SK-N-SH (cell line): Measurements from ENCODE around the gene CHD6. TPM values are rescaled to one million over a fixed set of nuclear protein-coding genes. Genes with fewer than 3 reads are reported as not detected.

Source experiments
- CTCF ChIA-PET: fragments of 300-600, 350-600 bp; formaldehyde crosslinking; extraction: SDS; loops from one replicate; lab custom pipeline; 2021; lab: Yijun Ruan, JAX
- POLR2A ChIA-PET: fragments of 350-600 bp; sonication (Branson Sonifier 250); formaldehyde crosslinking; extraction: SDS; loops from one replicate; lab custom pipeline; 2020; ENCODE audit warnings: antibody characterized with exemption, inconsistent platforms; lab: Yijun Ruan, JAX
- DNase-seq: peaks from one replicate; pipeline ENCODE4 v3.0.0; 2012
- H2AFZ ChIP-seq: fragments of 200-600 bp; sonication (generic); 2 replicates; pipeline ENCODE4 v1.8.1; 2016; ENCODE audit warnings: antibody characterized with exemption, mild to moderate bottlenecking, low read depth
- H3F3A ChIP-seq: fragments of 200-600 bp; sonication (generic); replicated peaks from 2 replicates; pipeline ENCODE3; 2016; ENCODE audit warnings: antibody characterized with exemption, mild to moderate bottlenecking; ENCODE audit not compliant: insufficient read depth
- H3K27ac ChIP-seq, 2 experiments: fragments of 200-500 bp in 1 of 2; fragments of 200-600 bp in 1 of 2; sonication (Bioruptor generic) in 1 of 2; sonication (generic), shearing (Covaris generic) in 1 of 2; 2 replicates each; pipeline versions ENCODE4 v1.5.1 to v1.6.1; 2014 to 2016; ENCODE audit warnings: low read depth in 2 of 2, inconsistent platforms in 1 of 2, low read length in 1 of 2, mild to moderate bottlenecking in 1 of 2, mixed read lengths in 1 of 2
- H3K27me3 ChIP-seq: fragments of 200-600 bp; sonication (generic), shearing (Covaris generic); 2 replicates; pipeline ENCODE4 v1.6.1; 2016; ENCODE audit warnings: mixed run types; ENCODE audit not compliant: insufficient read depth
- H3K36me3 ChIP-seq, 2 experiments: fragments of 200-500 bp in 1 of 2; fragments of 200-600 bp in 1 of 2; sonication (Bioruptor generic) in 1 of 2; sonication (generic) in 1 of 2; replicated peaks in 1 of 2; 2 replicates each; pipeline versions ENCODE3 to v1.5.1; 2014 to 2016; ENCODE audit warnings: low read length in 1 of 2, mild to moderate bottlenecking in 1 of 2; ENCODE audit not compliant: insufficient read depth in 2 of 2, control insufficient read depth in 1 of 2
- H3K4me1 ChIP-seq, 2 experiments: fragments of 200-500 bp in 1 of 2; fragments of 200-600 bp in 1 of 2; sonication (Bioruptor generic) in 1 of 2; sonication (generic), shearing (Covaris generic) in 1 of 2; 2 replicates each; pipeline versions ENCODE4 v1.5.1 to v1.6.1; 2014 to 2016; ENCODE audit warnings: low read depth in 1 of 2, low read length in 1 of 2, mixed run types in 1 of 2; ENCODE audit not compliant: insufficient read depth in 2 of 2, control insufficient read depth in 1 of 2
- H3K4me2 ChIP-seq: fragments of 200-600 bp; sonication (generic), shearing (Covaris generic); 2 replicates; pipeline ENCODE4 v1.6.1; 2017; ENCODE audit warnings: mixed run types
- H3K4me3 ChIP-seq, 2 experiments: fragments of 200-500 bp in 1 of 2; fragments of 200-600 bp in 1 of 2; sonication (Bioruptor generic) in 1 of 2; sonication (generic), shearing (Covaris generic) in 1 of 2; 2 replicates each; pipeline versions ENCODE4 v1.5.1 to v1.8.1; 2014 to 2016; ENCODE audit warnings: low read depth in 2 of 2, inconsistent platforms in 1 of 2, low read length in 1 of 2, mild to moderate bottlenecking in 1 of 2, mixed read lengths in 1 of 2, moderate library complexity in 1 of 2
- H3K79me2 ChIP-seq: fragments of 200-600 bp; sonication (generic); 2 replicates; pipeline ENCODE4 v1.8.1; 2017; ENCODE audit warnings: mild to moderate bottlenecking; ENCODE audit not compliant: insufficient read depth
- H3K9ac ChIP-seq: fragments of 200-600 bp; sonication (generic); 2 replicates; pipeline ENCODE4 v1.6.1; 2017; ENCODE audit warnings: mixed run types
- H3K9me2 ChIP-seq: fragments of 200-600 bp; sonication (generic); 2 replicates; pipeline ENCODE4 v1.6.1; 2017; ENCODE audit warnings: mixed run types
- H3K9me3 ChIP-seq: fragments of 200-600 bp; sonication (generic); 2 replicates; pipeline ENCODE4 v1.6.1; 2017; ENCODE audit warnings: mixed run types, mild to moderate bottlenecking, moderate library complexity
- H4K20me1 ChIP-seq: fragments of 200-600 bp; sonication (generic); 2 replicates; pipeline ENCODE4 v1.6.1; 2017; ENCODE audit warnings: mild to moderate bottlenecking, mixed run types; ENCODE audit not compliant: insufficient read depth
- EP300 ChIP-seq, 2 experiments: IDR thresholded peaks; 2 replicates each; pipeline versions ENCODE4 v1.4.0 to v1.6.1; 2012; ENCODE audit warnings: borderline replicate concordance in 1 of 2, low read depth in 1 of 2, low read length in 1 of 2
- EZH2phosphoT487 ChIP-seq: fragments of 200-600 bp; sonication (generic); IDR thresholded peaks from 2 replicates; pipeline ENCODE4 v1.6.1; 2017; ENCODE audit warnings: low read depth, mixed run types, mild to moderate bottlenecking, antibody characterized with exemption, moderate library complexity, borderline replicate concordance
- FOSL2 ChIP-seq: IDR thresholded peaks from 2 replicates; pipeline ENCODE4 v1.4.0; 2012; ENCODE audit warnings: low read depth, mild to moderate bottlenecking, moderate library complexity, borderline replicate concordance
- FOXJ3 ChIP-seq: sonication (generic); formaldehyde crosslinking; IDR thresholded peaks from 2 replicates; pipeline ENCODE4 v1.5.1; 2020; ENCODE audit warnings: mild to moderate bottlenecking, missing genetic modification reagents
- FOXM1 ChIP-seq: IDR thresholded peaks from 2 replicates; pipeline ENCODE4 v1.4.0; 2012; ENCODE audit warnings: low read depth, mild to moderate bottlenecking
- GABPA ChIP-seq: IDR thresholded peaks from 2 replicates; pipeline ENCODE4 v1.4.0; 2012; ENCODE audit warnings: low read depth, mild to moderate bottlenecking
- GATA2 ChIP-seq: sonication (generic); formaldehyde crosslinking; IDR thresholded peaks from 2 replicates; pipeline ENCODE4 v1.5.0; 2020; ENCODE audit warnings: mild to moderate bottlenecking, missing genetic modification reagents
- JUND ChIP-seq: IDR thresholded peaks from 2 replicates; pipeline ENCODE4 v1.4.0; 2012
- MEF2A ChIP-seq: IDR thresholded peaks from 2 replicates; pipeline ENCODE4 v1.4.0; 2012; ENCODE audit warnings: low read depth, borderline replicate concordance
- NFIC ChIP-seq: IDR thresholded peaks from 2 replicates; pipeline ENCODE4 v1.4.0; 2012; ENCODE audit warnings: borderline replicate concordance
- NRF1 ChIP-seq: IDR thresholded peaks from 2 replicates; pipeline ENCODE4 v1.6.1; 2012; ENCODE audit warnings: low read depth, mild to moderate bottlenecking, low read length
- POLR2AphosphoS5 ChIP-seq: IDR thresholded peaks from 2 replicates; pipeline ENCODE4 v1.6.1; 2012; ENCODE audit warnings: low read depth, low read length
- RCOR1 ChIP-seq: fragments of 150-350 bp; IDR thresholded peaks from 2 replicates; pipeline ENCODE4 v1.6.1; 2017; ENCODE audit warnings: antibody characterized with exemption, low read length
- RFX5 ChIP-seq: IDR thresholded peaks from 2 replicates; pipeline ENCODE4 v1.6.1; 2012; ENCODE audit warnings: mild to moderate bottlenecking, improper control_type of control experiment, low read length
- RXRA ChIP-seq: IDR thresholded peaks from 2 replicates; pipeline ENCODE4 v1.4.0; 2012; ENCODE audit warnings: low read depth, mild to moderate bottlenecking, borderline replicate concordance
- SMC3 ChIP-seq: IDR thresholded peaks from 2 replicates; pipeline ENCODE4 v1.6.1; 2012; ENCODE audit warnings: low read depth, low read length, improper control_type of control experiment
- TAF1 ChIP-seq: IDR thresholded peaks from 2 replicates; pipeline ENCODE4 v1.6.1; 2012; ENCODE audit warnings: low read depth, mild to moderate bottlenecking, low read length, moderate library complexity, borderline replicate concordance
- WGBS: methylation state at CpG from one replicate; pipeline ENCODE4 v1.1.6; 2017; ENCODE audit warnings: low lambda C conversion rate; 5-methylcytosine and 5-hydroxymethylcytosine counted together
- polyA plus RNA-seq, 3 experiments: library from polyadenylated mRNA; depleted of rRNA; stranded (reverse); fragments of >200 nt; gene quantifications; 2 replicates each; pipeline ENCODE4 v1.2.3, GENCODE V29; 2012
- TF ChIP-seq, protein P1 (sequence below): fragments of 150-350 bp; IDR thresholded peaks from 2 replicates; pipeline ENCODE4 v1.6.1; 2017; ENCODE audit warnings: antibody characterized with exemption, low read length, low read depth, borderline replicate concordance
- TF ChIP-seq, protein P2 (sequence below): IDR thresholded peaks from 2 replicates; pipeline ENCODE4 v1.4.0; 2012; ENCODE audit warnings: low read depth, borderline replicate concordance
- TF ChIP-seq, protein P3 (sequence below): IDR thresholded peaks from 2 replicates; pipeline ENCODE4 v1.4.0; 2012; ENCODE audit warnings: low read depth
- TF ChIP-seq, protein P4 (sequence below): IDR thresholded peaks from 2 replicates; pipeline ENCODE4; 2012

Gene CHD6
- polyA plus RNA-seq, 1 of the 3 experiments (the other 2 are of a cell fraction) = 7.1 TPM

DNA sequence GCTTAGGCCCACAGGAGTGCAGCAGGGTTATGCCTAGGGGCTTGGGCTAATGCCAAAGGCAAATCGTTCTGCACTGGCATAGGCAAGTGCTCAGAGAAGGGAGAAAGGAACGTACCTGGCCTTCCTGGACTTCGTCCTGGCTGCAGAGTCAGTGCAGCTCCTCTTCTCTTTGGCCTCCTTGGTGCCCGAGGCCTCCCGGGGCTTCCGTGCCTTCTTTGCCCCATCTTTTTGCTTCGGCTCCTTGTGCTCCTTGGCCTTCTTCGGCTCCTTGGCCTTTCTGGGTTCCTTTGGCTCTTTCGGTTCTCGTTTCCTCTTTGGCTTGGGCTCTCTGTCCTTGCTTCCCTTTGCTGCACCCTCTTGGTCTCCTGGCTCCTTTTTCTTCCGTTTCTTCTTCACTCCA is 85.2 kb downstream of the CHD6 start (continued):
- TF ChIP-seq, protein P1, sequence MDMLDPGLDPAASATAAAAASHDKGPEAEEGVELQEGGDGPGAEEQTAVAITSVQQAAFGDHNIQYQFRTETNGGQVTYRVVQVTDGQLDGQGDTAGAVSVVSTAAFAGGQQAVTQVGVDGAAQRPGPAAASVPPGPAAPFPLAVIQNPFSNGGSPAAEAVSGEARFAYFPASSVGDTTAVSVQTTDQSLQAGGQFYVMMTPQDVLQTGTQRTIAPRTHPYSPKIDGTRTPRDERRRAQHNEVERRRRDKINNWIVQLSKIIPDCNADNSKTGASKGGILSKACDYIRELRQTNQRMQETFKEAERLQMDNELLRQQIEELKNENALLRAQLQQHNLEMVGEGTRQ = no peak
- TF ChIP-seq FOSL2 (no peak), EP300 (IDR thresholded peaks at IDR 0.05; ENCODE audit: borderline replicate concordance in 1 of 2, low read depth in 1 of 2, low read length in 1 of 2) (no peak), RXRA (no peak), GATA2 (no peak), POLR2AphosphoS5 (no peak)
- TF ChIP-seq, protein P2, sequence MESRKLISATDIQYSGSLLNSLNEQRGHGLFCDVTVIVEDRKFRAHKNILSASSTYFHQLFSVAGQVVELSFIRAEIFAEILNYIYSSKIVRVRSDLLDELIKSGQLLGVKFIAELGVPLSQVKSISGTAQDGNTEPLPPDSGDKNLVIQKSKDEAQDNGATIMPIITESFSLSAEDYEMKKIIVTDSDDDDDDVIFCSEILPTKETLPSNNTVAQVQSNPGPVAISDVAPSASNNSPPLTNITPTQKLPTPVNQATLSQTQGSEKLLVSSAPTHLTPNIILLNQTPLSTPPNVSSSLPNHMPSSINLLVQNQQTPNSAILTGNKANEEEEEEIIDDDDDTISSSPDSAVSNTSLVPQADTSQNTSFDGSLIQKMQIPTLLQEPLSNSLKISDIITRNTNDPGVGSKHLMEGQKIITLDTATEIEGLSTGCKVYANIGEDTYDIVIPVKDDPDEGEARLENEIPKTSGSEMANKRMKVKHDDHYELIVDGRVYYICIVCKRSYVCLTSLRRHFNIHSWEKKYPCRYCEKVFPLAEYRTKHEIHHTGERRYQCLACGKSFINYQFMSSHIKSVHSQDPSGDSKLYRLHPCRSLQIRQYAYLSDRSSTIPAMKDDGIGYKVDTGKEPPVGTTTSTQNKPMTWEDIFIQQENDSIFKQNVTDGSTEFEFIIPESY = no peak

DNA sequence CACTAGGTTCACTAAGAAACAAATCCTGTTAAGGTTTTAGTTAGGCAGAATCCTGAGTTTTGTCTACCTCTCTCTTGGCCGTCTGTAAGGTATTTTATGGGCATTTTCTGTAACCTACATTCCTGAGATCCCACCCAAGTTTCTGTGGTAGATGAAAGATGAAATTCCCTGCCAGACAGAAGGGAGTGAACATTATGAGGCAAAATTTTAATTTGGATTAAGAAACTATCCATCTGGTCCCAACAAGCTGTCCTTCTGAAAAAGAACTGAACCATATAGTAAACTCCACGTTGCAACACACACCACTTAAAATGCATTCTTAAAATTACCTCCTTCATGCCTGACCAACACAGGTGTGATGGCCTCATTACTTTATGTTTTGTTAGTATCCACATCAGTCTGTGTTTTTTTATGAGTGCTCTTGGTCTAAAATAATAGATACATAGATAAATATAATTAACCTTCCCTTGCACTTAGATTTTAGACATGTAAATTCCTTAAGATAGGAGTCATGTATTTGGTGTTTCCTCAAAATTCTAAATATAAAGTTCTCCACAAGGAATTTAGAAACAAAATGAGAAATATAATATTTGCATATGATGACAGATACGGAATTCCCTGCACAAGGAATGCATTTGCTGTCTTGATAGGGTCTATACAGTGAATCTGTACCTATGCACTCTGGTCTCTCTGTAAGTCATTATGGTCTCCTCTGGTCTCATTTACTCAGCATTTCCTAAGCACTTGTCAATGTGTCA is 86.5 kb downstream of the CHD6 start:
- TF ChIP-seq TAF1 = no peak
- no peak for TF ChIP-seq MEF2A
- TF ChIP-seq GABPA = no peak
- no peak for TF ChIP-seq NFIC
- TF ChIP-seq FOXM1 = no peak
- no peak for TF ChIP-seq JUND
- no peak for TF ChIP-seq RCOR1
- TF ChIP-seq, protein P3, sequence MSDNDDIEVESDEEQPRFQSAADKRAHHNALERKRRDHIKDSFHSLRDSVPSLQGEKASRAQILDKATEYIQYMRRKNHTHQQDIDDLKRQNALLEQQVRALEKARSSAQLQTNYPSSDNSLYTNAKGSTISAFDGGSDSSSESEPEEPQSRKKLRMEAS = no peak
- no peak for TF ChIP-seq FOSL2
- TF ChIP-seq EZH2phosphoT487 = no peak
- no peak for TF ChIP-seq SMC3
- TF ChIP-seq NRF1 = no peak
- TF ChIP-seq, protein P4, sequence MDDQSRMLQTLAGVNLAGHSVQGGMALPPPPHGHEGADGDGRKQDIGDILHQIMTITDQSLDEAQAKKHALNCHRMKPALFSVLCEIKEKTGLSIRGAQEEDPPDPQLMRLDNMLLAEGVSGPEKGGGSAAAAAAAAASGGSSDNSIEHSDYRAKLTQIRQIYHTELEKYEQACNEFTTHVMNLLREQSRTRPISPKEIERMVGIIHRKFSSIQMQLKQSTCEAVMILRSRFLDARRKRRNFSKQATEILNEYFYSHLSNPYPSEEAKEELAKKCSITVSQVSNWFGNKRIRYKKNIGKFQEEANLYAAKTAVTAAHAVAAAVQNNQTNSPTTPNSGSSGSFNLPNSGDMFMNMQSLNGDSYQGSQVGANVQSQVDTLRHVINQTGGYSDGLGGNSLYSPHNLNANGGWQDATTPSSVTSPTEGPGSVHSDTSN = no peak
- no peak for TF ChIP-seq POLR2AphosphoS5
- no peak for TF ChIP-seq RFX5
- TF ChIP-seq FOXJ3 (CRISPR knock-in tag) = no peak
- H3K36me3 ChIP-seq = peaks cover 7 to 26% of the 10 kb centered on the region in 2 experiments
- H3K27me3 ChIP-seq = no peaks in the 10 kb centered on the region
- no peak overlapping the region for H3K27ac ChIP-seq
- H3K9me3 ChIP-seq = no peaks in the 10 kb centered on the region
- no peak overlapping the region for H3K4me2 ChIP-seq
- no peaks in the 10 kb centered on the region for H3F3A ChIP-seq
- H3K79me2 ChIP-seq = peaks cover 14% of the 10 kb centered on the region
- peaks cover 0 to 4% of the 10 kb centered on the region in 2 experiments; a peak in 1 of 4 replicates for H3K4me1 ChIP-seq
- ChIA-PET CTCF (interaction anchor here (1.3 kb wide), 1 partner anchor 9 kb away, joined by 3 read pairs; no protein-coding TSS in a partner anchor), POLR2A (interaction anchor here (0.5 kb wide), 1 partner anchor 22 kb away, joined by 3 read pairs; no protein-coding TSS in a partner anchor)
- no peaks in the 10 kb centered on the region for H3K9me2 ChIP-seq
- 89% methylated on average over 3 of the region's 3 CpGs for WGBS
- H3K4me3 ChIP-seq = no peak overlapping the region
- no peak overlapping the region for H3K9ac ChIP-seq
- peaks cover 8% of the 10 kb centered on the region for H4K20me1 ChIP-seq
- no peak for DNase-seq
- H2AFZ ChIP-seq = no peak overlapping the region
